Breast epithelium (tissue), 4 donors: ENCODE results near the gene CCDC167. TPM values are rescaled to one million over a fixed set of nuclear protein-coding genes. Genes with fewer than 3 reads are reported as not detected.

Source experiments
- DNase-seq, 2 donors: peaks; one replicate each; pipeline ENCODE4 v3.0.0-alpha.2; 2019; ENCODE audit warnings: low spot score in 2 of 2
- H3K27ac ChIP-seq, 2 donors: fragments of 200-600 bp; sonication (generic) in 1 of 2; one replicate each; pipeline ENCODE4 v1.5.1; 2016 to 2019; ENCODE audit warnings: mild to moderate bottlenecking in 1 of 2
- H3K27me3 ChIP-seq, 2 donors: fragments of 200-600 bp; sonication (generic) in 1 of 2; one replicate each; pipeline versions ENCODE4 v1.5.1 to v1.6.0; 2017 to 2019; ENCODE audit warnings: control low read depth in 1 of 2, mild to moderate bottlenecking in 1 of 2
- H3K36me3 ChIP-seq: fragments of 200-600 bp; one replicate; pipeline ENCODE4 v1.5.1; 2019
- H3K4me1 ChIP-seq, 2 donors: fragments of 200-600 bp; sonication (generic); one replicate each; pipeline ENCODE4 v1.5.1; 2016 to 2019; ENCODE audit warnings: control low read depth in 1 of 2
- H3K4me3 ChIP-seq, 3 donors: fragments of 200-600 bp; sonication (generic); 1 replicate in 2 of 3; 2 replicates in 1 of 3; pipeline ENCODE4 v1.5.1; 2016 to 2019; ENCODE audit warnings: mild to moderate bottlenecking in 3 of 3, moderate library complexity in 2 of 3
- H3K9me3 ChIP-seq, 2 donors: fragments of 200-600 bp; sonication (generic) in 1 of 2; one replicate each; pipeline ENCODE4 v1.5.1; 2016 to 2019; ENCODE audit warnings: control low read depth in 1 of 2
- POLR2A ChIP-seq: fragments of 450-650 bp; IDR thresholded peaks from one replicate; pipeline ENCODE4 v1.6.1; 2016; ENCODE audit warnings: antibody characterized with exemption, mild to moderate bottlenecking, moderate library complexity
- POLR2AphosphoS5 ChIP-seq, 3 donors: sonication (generic); formaldehyde crosslinking; IDR thresholded peaks; one replicate each; pipeline ENCODE4 v1.6.1; 2017; ENCODE audit warnings: antibody characterized with exemption in 3 of 3
- intact Hi-C: fragments of 100-400 bp; cut with DNase I; formaldehyde crosslinking; loops from one replicate; pipeline ENCODE4 v1.15.1; 2023; ENCODE audit warnings: low total_unique reads
- total RNA-seq, 3 donors: library from RNA; depleted of rRNA; stranded (reverse); fragments of >200 nt; gene quantifications; one replicate each; pipeline ENCODE4 v1.1.0, GENCODE V29; 2016
- TF ChIP-seq, protein P1 (sequence below), 3 donors: fragments of 450-650 bp; IDR thresholded peaks; one replicate each; pipeline ENCODE4 v1.5.1; 2016 to 2017; ENCODE audit warnings: antibody characterized with exemption in 3 of 3, mild to moderate bottlenecking in 3 of 3, moderate library complexity in 3 of 3

The CCDC167 gene
- total RNA-seq, 3 donors from 2014 or later, result 14.1 to 39.3 (median 14.8) TPM

DNA sequence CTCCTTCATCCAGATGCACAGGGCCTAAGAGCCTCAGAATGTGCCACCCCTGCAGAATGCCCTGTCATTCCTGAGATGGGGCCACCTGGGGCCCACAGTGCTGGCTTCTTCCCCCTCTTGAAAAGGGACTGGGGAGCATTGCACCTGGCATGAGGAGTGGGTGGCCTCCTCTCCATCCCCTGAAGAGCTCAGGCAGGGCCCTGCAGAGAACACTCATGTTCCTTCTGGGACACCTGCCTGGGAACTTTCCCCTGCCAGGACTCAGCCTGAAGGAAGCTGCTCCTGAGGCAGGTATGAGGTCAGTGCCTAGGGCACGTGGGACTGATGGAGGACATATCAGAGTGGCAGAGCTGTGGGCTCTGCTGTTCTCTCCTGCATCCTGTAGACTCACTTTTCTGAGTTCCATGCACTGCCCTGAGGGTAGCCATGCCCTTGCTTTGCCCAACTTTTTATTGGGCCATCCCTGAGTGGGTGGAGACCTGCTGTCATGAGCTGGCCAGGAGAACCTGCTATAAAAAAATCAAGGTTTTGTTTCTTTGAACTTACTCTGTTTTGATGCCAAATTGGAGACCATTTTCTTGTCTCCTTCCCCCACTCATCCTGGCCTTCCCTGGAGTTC, 19.5 kb downstream of the CCDC167 start:
- Histone ChIP-seq H3K27me3 (no peaks in the 10 kb centered on the region), H3K9me3 (no peaks in the 10 kb centered on the region), H3K36me3 (no peaks in the 10 kb centered on the region), H3K4me1 (no peaks in the 10 kb centered on the region), H3K27ac (no peak overlapping the region), H3K4me3 (no peak overlapping the region)
- TF ChIP-seq POLR2AphosphoS5 (IDR thresholded peaks at IDR 0.05) (no peak), POLR2A (no peak)
- TF ChIP-seq, protein P1, sequence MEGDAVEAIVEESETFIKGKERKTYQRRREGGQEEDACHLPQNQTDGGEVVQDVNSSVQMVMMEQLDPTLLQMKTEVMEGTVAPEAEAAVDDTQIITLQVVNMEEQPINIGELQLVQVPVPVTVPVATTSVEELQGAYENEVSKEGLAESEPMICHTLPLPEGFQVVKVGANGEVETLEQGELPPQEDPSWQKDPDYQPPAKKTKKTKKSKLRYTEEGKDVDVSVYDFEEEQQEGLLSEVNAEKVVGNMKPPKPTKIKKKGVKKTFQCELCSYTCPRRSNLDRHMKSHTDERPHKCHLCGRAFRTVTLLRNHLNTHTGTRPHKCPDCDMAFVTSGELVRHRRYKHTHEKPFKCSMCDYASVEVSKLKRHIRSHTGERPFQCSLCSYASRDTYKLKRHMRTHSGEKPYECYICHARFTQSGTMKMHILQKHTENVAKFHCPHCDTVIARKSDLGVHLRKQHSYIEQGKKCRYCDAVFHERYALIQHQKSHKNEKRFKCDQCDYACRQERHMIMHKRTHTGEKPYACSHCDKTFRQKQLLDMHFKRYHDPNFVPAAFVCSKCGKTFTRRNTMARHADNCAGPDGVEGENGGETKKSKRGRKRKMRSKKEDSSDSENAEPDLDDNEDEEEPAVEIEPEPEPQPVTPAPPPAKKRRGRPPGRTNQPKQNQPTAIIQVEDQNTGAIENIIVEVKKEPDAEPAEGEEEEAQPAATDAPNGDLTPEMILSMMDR (IDR thresholded peaks at IDR 0.05), result no peak
- intact Hi-C loops, result no loop called here
- no peak for DNase-seq

DNA sequence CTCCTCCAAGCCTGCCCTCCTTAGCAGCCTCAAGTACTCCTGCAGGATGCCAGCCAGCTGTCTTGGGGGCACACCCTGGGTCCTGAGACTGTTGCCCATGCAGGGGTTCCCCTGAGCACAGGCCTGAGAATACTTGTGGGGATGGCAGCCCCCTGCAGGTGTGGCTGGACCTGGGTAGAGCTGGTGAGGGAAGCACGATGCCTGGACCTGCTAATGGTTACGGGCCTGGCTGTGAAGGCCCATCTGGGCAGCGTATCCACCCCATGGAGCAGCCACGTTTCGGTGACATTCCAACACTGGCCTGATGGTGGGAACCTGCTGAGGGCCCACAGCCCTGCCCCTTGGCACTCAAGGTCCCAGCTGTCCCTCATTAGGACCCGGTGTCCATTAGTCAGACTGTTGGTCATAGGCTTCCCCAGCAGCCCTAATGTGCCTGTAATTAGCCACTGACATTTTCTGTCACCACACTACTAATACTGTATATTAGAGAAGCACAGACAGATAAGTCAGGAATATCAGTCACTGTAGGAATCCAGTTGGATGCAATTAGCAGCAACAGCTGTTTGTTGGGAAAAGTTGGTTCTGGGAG, 20.3 kb downstream of the CCDC167 start:
- intact Hi-C loops, result no loop called here
- Histone ChIP-seq H3K27ac (no peak overlapping the region), H3K4me3 (no peak overlapping the region), H3K4me1 (no peaks in the 10 kb centered on the region), H3K9me3 (no peaks in the 10 kb centered on the region), H3K36me3 (no peaks in the 10 kb centered on the region), H3K27me3 (no peaks in the 10 kb centered on the region)
- no peak for DNase-seq
- TF ChIP-seq, protein P1 (IDR thresholded peaks at IDR 0.05), result no peak
- no peak for TF ChIP-seq POLR2A
- no peak for TF ChIP-seq POLR2AphosphoS5 (IDR thresholded peaks at IDR 0.05)

DNA sequence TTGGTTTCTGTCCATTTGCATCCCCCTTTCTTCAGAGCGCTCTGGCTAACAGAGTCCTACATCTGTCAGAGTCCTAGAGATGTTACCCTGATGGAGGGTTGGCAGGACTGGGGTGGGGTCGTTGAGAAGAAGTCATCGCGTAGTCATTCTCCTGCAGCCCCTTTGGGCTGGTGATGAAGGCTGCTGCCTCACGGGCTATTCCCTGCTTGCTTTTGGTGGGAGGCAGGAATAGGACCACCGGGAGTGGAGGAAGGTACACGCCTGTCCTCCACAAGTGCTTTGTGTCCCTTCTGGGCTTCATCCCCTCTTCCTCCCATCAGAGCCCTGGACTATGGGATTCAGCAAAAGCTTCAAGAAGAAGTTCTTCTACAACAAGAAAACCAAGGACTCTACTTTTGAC, 20.9 kb downstream of the CCDC167 start:
- H3K27me3 ChIP-seq, result no peaks in the 10 kb centered on the region
- H3K4me1 ChIP-seq, result no peaks in the 10 kb centered on the region
- intact Hi-C loops, result no loop called here
- no peak overlapping the region for H3K27ac ChIP-seq
- H3K9me3 ChIP-seq, result no peaks in the 10 kb centered on the region
- no peak for TF ChIP-seq POLR2A
- no peaks in the 10 kb centered on the region for H3K36me3 ChIP-seq
- no peak for DNase-seq
- no peak overlapping the region for H3K4me3 ChIP-seq

DNA sequence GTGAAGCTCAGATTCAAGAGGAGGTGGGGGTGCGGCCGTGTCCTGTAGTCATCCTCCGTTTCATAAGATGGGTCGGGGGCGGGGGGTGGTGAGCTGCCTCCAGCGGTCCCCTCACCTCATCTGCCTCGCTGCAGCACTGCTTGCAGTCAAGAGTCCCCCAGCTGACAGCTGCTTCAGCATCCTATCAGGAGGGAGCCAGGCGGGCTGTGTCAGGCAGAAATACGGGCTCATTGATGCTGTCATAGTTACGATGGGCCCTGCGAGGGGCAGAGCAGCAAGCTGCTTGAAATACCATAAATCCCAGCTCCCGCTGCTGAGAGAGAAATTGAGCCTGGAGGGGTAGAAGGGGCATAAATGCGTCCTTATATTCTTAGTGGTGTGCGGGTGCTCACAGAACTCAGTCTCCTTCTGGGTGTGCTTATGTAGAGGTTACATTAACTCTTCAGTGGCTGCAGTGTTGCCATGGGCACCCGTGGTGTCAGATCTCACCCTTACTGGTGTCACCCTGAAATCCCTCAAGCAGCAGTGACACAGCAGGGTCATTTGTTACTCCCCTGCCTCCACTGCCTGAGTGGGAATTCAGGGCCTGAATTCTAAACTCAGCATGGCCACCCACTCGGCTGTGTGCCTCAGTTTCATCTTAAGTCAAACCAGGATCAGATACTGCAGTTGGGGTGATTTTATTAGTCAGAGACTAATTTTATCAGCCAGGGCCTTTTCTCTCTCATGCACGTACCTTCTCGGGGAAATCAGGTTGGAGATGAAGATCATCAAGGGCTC, 21.8 kb downstream of the CCDC167 start:
- H3K4me3 ChIP-seq, result no peak overlapping the region
- H3K27me3 ChIP-seq, result no peaks in the 10 kb centered on the region
- no peaks in the 10 kb centered on the region for H3K9me3 ChIP-seq
- H3K27ac ChIP-seq, result no peak overlapping the region
- DNase-seq, result no peak
- intact Hi-C loops, result no loop called here
- TF ChIP-seq, protein P1 (IDR thresholded peaks at IDR 0.05), result no peak
- TF ChIP-seq POLR2AphosphoS5 (IDR thresholded peaks at IDR 0.05) (no peak), POLR2A (no peak)
- H3K36me3 ChIP-seq, result no peaks in the 10 kb centered on the region
- H3K4me1 ChIP-seq, result peaks cover 0 to 5% of the 10 kb centered on the region in 2 donors

DNA sequence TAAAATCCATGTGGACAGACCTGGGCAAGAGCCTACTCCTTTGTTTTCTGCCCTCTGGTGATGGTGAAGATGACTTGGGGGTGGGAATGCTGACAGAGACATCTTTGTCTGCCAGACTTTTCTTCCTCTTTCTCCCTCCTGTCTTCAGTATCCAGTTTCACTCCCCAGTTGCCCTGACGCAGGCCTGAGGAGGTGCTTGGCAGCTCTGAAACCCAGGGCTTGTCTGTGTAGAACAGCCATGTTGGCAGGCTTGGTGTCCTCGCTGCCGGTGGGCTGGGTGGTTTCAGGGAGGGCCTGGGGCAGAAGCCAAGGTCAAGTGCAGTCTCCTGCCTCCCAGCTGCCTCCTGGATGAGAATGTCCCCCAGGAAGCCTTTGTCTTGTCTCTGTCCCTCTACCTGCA, 22.5 kb downstream of the CCDC167 start:
- H3K9me3 ChIP-seq, result no peaks in the 10 kb centered on the region
- no peak overlapping the region for H3K4me3 ChIP-seq
- DNase-seq, result no peak
- peaks cover 0 to 5% of the 10 kb centered on the region in 2 donors for H3K4me1 ChIP-seq
- H3K36me3 ChIP-seq, result no peaks in the 10 kb centered on the region
- no peak overlapping the region for H3K27ac ChIP-seq
- TF ChIP-seq POLR2A (no peak), POLR2AphosphoS5 (IDR thresholded peaks at IDR 0.05) (no peak)
- TF ChIP-seq, protein P1 (IDR thresholded peaks at IDR 0.05), result no peak
- no peaks in the 10 kb centered on the region for H3K27me3 ChIP-seq
- intact Hi-C loops, result no loop called here
